ENCODE measurements around the gene RNF138. TPM values are rescaled to one million over a fixed set of nuclear protein-coding genes. Genes with fewer than 3 reads are reported as not detected.

RNF138 gene
- total RNA-seq, 1 donor from 2014 or later = 25.8 TPM

- peaks cover 6% of the 10 kb centered on the region for H3K36me3 ChIP-seq
- intact Hi-C loops (cut with DNase I) = no loop called here
- peak overlapping the region; percentile 89 for H3K4me3 ChIP-seq
- H3K27ac ChIP-seq = peak overlapping the region; percentile 100
- no peaks in the 10 kb centered on the region for H3K27me3 ChIP-seq
- DNase-seq (peak; percentile 100), ATAC-seq (peak; percentile 98)
- H3K9me3 ChIP-seq = no peaks in the 10 kb centered on the region
- H3K4me1 ChIP-seq = peaks cover 12% of the 10 kb centered on the region
- TF ChIP-seq CTCF (IDR thresholded peaks at IDR 0.05) = peak; percentile 8
Measured at GRCh38 chr18:32092422-32093101, 888 bp downstream of the RNF138 start.

GRCh38 chr18:32093102-32093511 is 1.4 kb downstream of the RNF138 start:
- Histone ChIP-seq H3K4me3 (peak overlapping the region; percentile 89), H3K27ac (peak overlapping the region; percentile 100), H3K27me3 (no peaks in the 10 kb centered on the region), H3K4me1 (peaks cover 12% of the 10 kb centered on the region), H3K9me3 (no peaks in the 10 kb centered on the region), H3K36me3 (peaks cover 6% of the 10 kb centered on the region)
- DNase-seq = peak; percentile 77
- peak; percentile 20 for ATAC-seq
- no peak for TF ChIP-seq CTCF (IDR thresholded peaks at IDR 0.05)
- intact Hi-C loops (cut with DNase I) = no loop called here

GRCh38 chr18:32093523-32093922 is 1.8 kb downstream of the RNF138 start:
- Histone ChIP-seq H3K9me3 (no peaks in the 10 kb centered on the region), H3K4me3 (peak overlapping the region; percentile 89), H3K36me3 (peaks cover 6% of the 10 kb centered on the region), H3K27ac (peak overlapping the region; percentile 100), H3K4me1 (peaks cover 12% of the 10 kb centered on the region), H3K27me3 (no peaks in the 10 kb centered on the region)
- no peak for ATAC-seq
- DNase-seq = no peak
- intact Hi-C loops (cut with DNase I) = no loop called here
- no peak for TF ChIP-seq CTCF (IDR thresholded peaks at IDR 0.05)

- no peak overlapping the region for H3K27ac ChIP-seq
- ATAC-seq (no peak), DNase-seq (no peak)
- no peak overlapping the region for H3K4me3 ChIP-seq
- no peak for TF ChIP-seq CTCF (IDR thresholded peaks at IDR 0.05)
- no peaks in the 10 kb centered on the region for H3K9me3 ChIP-seq
- no peaks in the 10 kb centered on the region for H3K27me3 ChIP-seq
- H3K4me1 ChIP-seq = peaks cover 12% of the 10 kb centered on the region
- peaks cover 6% of the 10 kb centered on the region for H3K36me3 ChIP-seq
- intact Hi-C loops (cut with DNase I) = no loop called here
Measured at GRCh38 chr18:32095192-32095899, 3.7 kb downstream of the RNF138 start.

- DNase-seq (no peak), ATAC-seq (no peak)
- Histone ChIP-seq H3K27me3 (no peaks in the 10 kb centered on the region), H3K4me1 (peaks cover 12% of the 10 kb centered on the region), H3K4me3 (no peak overlapping the region), H3K36me3 (peaks cover 6% of the 10 kb centered on the region), H3K9me3 (no peaks in the 10 kb centered on the region), H3K27ac (no peak overlapping the region)
- intact Hi-C loops (cut with DNase I) = no loop called here
- TF ChIP-seq CTCF (IDR thresholded peaks at IDR 0.05) = no peak
Measured at GRCh38 chr18:32095900-32096229, 4.2 kb downstream of the RNF138 start.

Measured in upper lobe of right lung (tissue), 1 donor.